ENCODE results near the gene MYZAP. TPM values are rescaled to one million over a fixed set of nuclear protein-coding genes. Genes with fewer than 3 reads are reported as not detected.

The MYZAP gene
- total RNA-seq, 1 donor: not detected

GRCh38 chr15:57624730-57625129 is 33.0 kb downstream of the MYZAP start:
- no peak overlapping the region for H3K4me3 ChIP-seq (ENCODE audit: low read depth, low read length)
- TF ChIP-seq CTCF (IDR thresholded peaks at IDR 0.05; ENCODE audit: insufficient read depth, low read length): no peak
- DNase-seq (ENCODE audit: low read depth): no peak

- no peak for DNase-seq (ENCODE audit: low read depth)
- H3K4me3 ChIP-seq (ENCODE audit: low read depth, low read length): no peak overlapping the region
- no peak for TF ChIP-seq CTCF (IDR thresholded peaks at IDR 0.05; ENCODE audit: insufficient read depth, low read length)
Observed at GRCh38 chr15:57625703-57626448, 34.2 kb downstream of the MYZAP start.

- no peak for DNase-seq (ENCODE audit: low read depth)
- TF ChIP-seq CTCF (IDR thresholded peaks at IDR 0.05; ENCODE audit: insufficient read depth, low read length): no peak
- H3K4me3 ChIP-seq (ENCODE audit: low read depth, low read length): no peak overlapping the region
Observed at GRCh38 chr15:57626713-57627440, 35.2 kb downstream of the MYZAP start.

- no peak for TF ChIP-seq CTCF (IDR thresholded peaks at IDR 0.05; ENCODE audit: insufficient read depth, low read length)
- no peak for DNase-seq (ENCODE audit: low read depth)
- H3K4me3 ChIP-seq (ENCODE audit: low read depth, low read length): no peak overlapping the region
Observed at GRCh38 chr15:57631386-57632110, 39.8 kb downstream of the MYZAP start.

GRCh38 chr15:57634290-57634689 is 42.6 kb downstream of the MYZAP start:
- TF ChIP-seq CTCF (IDR thresholded peaks at IDR 0.05; ENCODE audit: insufficient read depth, low read length): no peak
- no peak for DNase-seq (ENCODE audit: low read depth)
- H3K4me3 ChIP-seq (ENCODE audit: low read depth, low read length): no peak overlapping the region

GRCh38 chr15:57635300-57635909 is 43.7 kb downstream of the MYZAP start:
- TF ChIP-seq CTCF (IDR thresholded peaks at IDR 0.05; ENCODE audit: insufficient read depth, low read length): no peak
- DNase-seq (ENCODE audit: low read depth): no peak
- no peak overlapping the region for H3K4me3 ChIP-seq (ENCODE audit: low read depth, low read length)

Data from fibroblast of the aortic adventitia (primary cell).